K562 (cell line): Measurements from ENCODE around the gene TIGD1.

ENCODE experiments used
- MYC ChIP-seq, 2 experiments: fragments of 250-450 bp in 1 of 2; sonication (Bioruptor Pico) in 1 of 2; IDR thresholded peaks; 2 replicates each; pipeline versions ENCODE4 v1.5.1 to v1.6.1; 2012 to 2021; ENCODE audit warnings: low read depth in 2 of 2, borderline replicate concordance in 1 of 2, improper control_type of control experiment in 1 of 2, low read length in 1 of 2, mild to moderate bottlenecking in 1 of 2, moderate library complexity in 1 of 2
- NFIX ChIP-seq: fragments of 250-450 bp; sonication (Bioruptor Pico); IDR thresholded peaks from 2 replicates; pipeline ENCODE4 v1.4.0; 2020; ENCODE audit warnings: low read depth, mild to moderate bottlenecking, moderate library complexity
- TCF7 ChIP-seq: sonication (generic); IDR thresholded peaks from 2 replicates; pipeline ENCODE4 v1.6.1; 2016; ENCODE audit warnings: antibody characterized with exemption, borderline replicate concordance

GRCh38 chr2:232563580-232563979, 13.2 kb upstream of the TIGD1 start:
- TF ChIP-seq NFIX (CRISPR knock-in tag) (no peak), TCF7 (no peak), MYC (IDR thresholded peaks at IDR 0.05; ENCODE audit: low read depth, low read length) (no peak), MYC (CRISPR knock-in tag; IDR thresholded peaks at IDR 0.05; ENCODE audit: borderline replicate concordance, low read depth) (no peak)
